Right lobe of liver (tissue), 4 donors: Measurements from ENCODE around the gene SEMA4C.

Experiments
- POLR2A ChIP-seq: fragments of 450-650 bp; IDR thresholded peaks from one replicate; pipeline ENCODE4 v1.6.1; 2017; ENCODE audit warnings: antibody characterized with exemption, mild to moderate bottlenecking
- TF ChIP-seq, protein P1 (sequence below), 4 donors: fragments of 200-600 bp in 3 of 4; fragments of 450-650 bp in 1 of 4; IDR thresholded peaks; one replicate each; pipeline versions ENCODE4 v1.5.1 to v1.8.0; 2016 to 2022; ENCODE audit warnings: antibody characterized with exemption in 4 of 4, mild to moderate bottlenecking in 2 of 4
- donor health status: DM: no; HTN: no; CAD: no.
- donor health status: DM: no; HTN: no; CAD: no.
- donor health status: DM: no; HTN: yes; CAD: no.

DNA sequence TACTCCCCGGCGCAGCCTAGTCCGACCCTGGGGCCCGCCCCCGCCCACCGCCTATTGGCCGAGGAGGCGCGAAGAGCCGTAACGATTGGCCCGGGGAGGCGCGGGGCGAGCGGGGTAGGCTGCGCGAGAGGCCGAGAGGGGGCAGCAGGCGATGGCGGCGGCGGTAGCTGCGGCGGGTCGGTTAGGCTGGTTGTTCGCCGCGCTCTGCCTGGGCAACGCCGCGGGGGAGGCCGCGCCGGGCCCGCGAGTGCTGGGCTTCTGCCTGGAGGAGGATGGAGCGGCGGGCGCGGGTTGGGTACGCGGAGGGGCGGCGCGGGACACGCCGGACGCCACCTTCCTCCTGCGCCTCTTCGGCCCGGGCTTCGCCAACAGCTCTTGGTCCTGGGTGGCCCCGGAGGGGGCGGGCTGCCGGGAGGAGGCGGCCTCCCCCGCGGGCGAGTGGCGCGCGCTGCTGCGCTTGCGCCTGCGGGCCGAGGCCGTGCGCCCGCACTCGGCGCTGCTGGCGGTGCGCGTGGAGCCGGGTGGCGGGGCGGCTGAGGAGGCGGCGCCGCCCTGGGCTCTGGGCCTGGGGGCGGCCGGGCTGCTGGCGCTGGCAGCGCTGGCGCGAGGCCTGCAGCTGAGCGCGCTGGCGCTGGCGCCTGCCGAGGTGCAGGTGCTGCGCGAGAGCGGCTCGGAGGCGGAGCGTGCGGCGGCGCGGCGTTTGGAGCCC is 53.6 kb downstream of the SEMA4C start, which contains the start of gene CNNM3:
- TF ChIP-seq, protein P1, sequence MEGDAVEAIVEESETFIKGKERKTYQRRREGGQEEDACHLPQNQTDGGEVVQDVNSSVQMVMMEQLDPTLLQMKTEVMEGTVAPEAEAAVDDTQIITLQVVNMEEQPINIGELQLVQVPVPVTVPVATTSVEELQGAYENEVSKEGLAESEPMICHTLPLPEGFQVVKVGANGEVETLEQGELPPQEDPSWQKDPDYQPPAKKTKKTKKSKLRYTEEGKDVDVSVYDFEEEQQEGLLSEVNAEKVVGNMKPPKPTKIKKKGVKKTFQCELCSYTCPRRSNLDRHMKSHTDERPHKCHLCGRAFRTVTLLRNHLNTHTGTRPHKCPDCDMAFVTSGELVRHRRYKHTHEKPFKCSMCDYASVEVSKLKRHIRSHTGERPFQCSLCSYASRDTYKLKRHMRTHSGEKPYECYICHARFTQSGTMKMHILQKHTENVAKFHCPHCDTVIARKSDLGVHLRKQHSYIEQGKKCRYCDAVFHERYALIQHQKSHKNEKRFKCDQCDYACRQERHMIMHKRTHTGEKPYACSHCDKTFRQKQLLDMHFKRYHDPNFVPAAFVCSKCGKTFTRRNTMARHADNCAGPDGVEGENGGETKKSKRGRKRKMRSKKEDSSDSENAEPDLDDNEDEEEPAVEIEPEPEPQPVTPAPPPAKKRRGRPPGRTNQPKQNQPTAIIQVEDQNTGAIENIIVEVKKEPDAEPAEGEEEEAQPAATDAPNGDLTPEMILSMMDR (IDR thresholded peaks at IDR 0.05): peak; percentile 67 to 77 (median 69)
- TF ChIP-seq POLR2A: peak; percentile 71
